ENCODE results near the gene SLC22A23.

GRCh38 chr6:3456395-3456897 is 404 bp downstream of the SLC22A23 start:
- no peak for TF ChIP-seq CTCF (IDR thresholded peaks at IDR 0.05)
- TF ChIP-seq POLR2A (IDR thresholded peaks at IDR 0.05): no peak
- TF ChIP-seq EP300 (IDR thresholded peaks at IDR 0.05): no peak

Measured in gastroesophageal sphincter (tissue), 3 donors.